GM15510 (cell line): ENCODE measurements around the gene FAM9A.

ENCODE experiments used
- POLR2A ChIP-seq: IDR thresholded peaks from 3 replicates; pipeline ENCODE4 v1.6.1; 2011; ENCODE audit warnings: borderline replicate concordance; ENCODE audit not compliant: insufficient read length; ENCODE audit errors: extremely low read depth

Gene FAM9A

GRCh38 chrX:8801041-8801599, at the start of gene FAM9A:
TSS of gene FAM9A (minus strand) at chrX:8801383. CDS start at chrX:8800171, 1,212 bp downstream.
- TF ChIP-seq POLR2A, result no peak

DNA sequence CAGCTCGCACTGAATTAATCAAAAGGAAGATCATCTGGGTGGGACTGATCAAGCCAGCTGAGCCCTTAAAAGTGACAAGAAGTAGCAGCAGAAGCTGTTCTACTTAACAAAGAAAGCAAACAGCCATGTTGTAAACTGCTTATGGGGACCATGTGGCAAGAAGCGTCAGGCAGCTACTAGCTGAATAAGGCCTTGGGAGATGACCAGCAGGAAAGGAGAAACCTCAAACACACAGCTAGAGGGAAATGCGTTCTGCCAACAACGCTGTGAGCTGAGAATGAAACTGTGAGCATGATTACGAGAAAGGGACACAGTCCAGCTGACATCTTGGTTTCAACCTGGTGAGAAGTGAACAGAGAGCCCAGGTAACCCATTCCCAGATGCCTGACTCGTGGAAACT, 49.3 kb upstream of the FAM9A start:
- no peak for TF ChIP-seq POLR2A

DNA sequence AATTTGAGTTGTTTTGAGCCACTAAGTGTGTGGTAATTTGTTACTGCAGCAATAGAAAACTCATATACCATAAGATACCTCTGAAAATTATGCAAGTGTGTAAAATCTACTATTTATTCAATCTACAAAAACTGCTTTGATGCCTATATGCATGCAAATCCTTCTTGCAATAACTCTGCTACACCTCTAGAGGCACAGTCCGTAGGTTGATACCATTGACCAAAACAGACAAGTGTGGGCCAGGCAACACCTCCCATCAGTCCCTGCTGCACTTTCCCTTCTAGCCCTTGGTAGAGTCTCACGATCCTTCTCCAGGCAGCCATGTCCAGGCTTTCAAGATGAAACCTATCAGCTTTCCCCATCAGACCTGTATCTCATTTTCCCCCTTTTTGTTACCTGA, 48.8 kb upstream of the FAM9A start:
- no peak for TF ChIP-seq POLR2A

GRCh38 chrX:8849458-8849857, 48.3 kb upstream of the FAM9A start:
- no peak for TF ChIP-seq POLR2A

DNA sequence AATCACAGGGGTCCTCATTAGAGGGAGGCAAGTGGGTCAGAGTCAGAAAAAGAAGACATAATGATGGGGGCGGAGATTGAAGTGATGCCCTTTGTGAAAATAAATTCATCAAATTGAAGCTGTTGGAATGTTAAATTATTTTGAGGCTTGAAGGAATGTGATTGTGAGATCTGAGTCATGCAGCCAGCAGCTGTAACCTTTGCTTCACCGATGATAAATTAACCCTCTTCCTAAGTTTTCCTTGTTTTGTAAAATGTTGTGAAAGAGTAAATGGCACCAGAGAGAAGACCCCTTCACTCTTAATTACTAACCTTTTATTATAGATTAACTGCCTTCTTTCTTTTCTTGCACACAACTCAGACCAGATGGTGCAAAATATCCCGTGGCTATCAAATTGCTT, 47.7 kb upstream of the FAM9A start:
- TF ChIP-seq POLR2A, result no peak

GRCh38 chrX:8848441-8848840, 47.3 kb upstream of the FAM9A start:
- no peak for TF ChIP-seq POLR2A

- no peak for TF ChIP-seq POLR2A
Observed at GRCh38 chrX:8847360-8847759, 46.2 kb upstream of the FAM9A start.

DNA sequence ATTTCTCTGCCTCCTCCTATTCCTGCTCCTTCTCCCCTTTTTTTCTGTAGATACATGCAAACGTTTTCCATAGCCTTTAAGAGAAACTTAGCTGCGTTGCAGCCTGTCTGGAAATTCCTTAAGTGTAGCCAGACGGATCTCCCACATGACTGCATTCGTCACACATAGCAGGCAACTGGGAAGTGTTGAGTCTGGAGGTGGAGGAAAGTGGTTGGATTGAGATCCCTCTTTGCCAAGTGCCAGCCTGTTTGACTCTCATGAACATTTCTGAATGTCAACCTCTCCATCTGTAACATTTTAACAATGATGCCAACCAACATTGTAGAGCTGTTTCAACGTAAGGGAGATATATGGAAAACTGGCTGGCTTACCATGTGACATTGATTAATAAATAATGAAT, 45.1 kb upstream of the FAM9A start:
- no peak for TF ChIP-seq POLR2A

- TF ChIP-seq POLR2A, result no peak
Observed at GRCh38 chrX:8845469-8845868, 44.3 kb upstream of the FAM9A start.

DNA sequence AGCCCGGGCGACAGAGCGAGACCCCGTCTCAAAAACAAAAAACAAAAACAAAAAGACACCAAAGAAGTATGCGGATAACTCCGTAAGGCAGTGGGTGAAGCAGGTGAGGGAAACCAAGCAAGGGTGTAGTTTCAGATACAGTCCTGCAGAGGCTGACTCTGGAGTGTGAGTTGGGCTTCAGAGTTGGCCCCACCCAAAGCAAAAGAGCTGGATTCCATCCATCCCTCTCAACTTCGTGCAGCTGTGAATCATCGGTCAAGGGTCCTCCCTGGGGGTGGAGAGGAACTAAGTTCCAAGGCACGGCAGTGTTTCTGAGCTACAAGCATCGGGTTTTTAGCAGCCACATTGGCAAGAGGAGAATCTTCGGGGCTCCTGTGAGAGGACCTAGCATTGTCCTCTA, 43.9 kb upstream of the FAM9A start:
- TF ChIP-seq POLR2A, result no peak

- no peak for TF ChIP-seq POLR2A
Observed at GRCh38 chrX:8844157-8844556, 43.0 kb upstream of the FAM9A start.

GRCh38 chrX:8841911-8842310, 40.7 kb upstream of the FAM9A start:
- no peak for TF ChIP-seq POLR2A

- no peak for TF ChIP-seq POLR2A
Observed at GRCh38 chrX:8834392-8834791, 33.2 kb upstream of the FAM9A start.

GRCh38 chrX:8832582-8833378, 31.6 kb upstream of the FAM9A start:
- TF ChIP-seq POLR2A, result no peak

- no peak for TF ChIP-seq POLR2A
Observed at GRCh38 chrX:8823698-8824097, 22.5 kb upstream of the FAM9A start.

GRCh38 chrX:8822002-8822401, 20.8 kb upstream of the FAM9A start:
- TF ChIP-seq POLR2A, result no peak

- TF ChIP-seq POLR2A, result no peak
Observed at GRCh38 chrX:8820910-8821527, 19.8 kb upstream of the FAM9A start.

- TF ChIP-seq POLR2A, result no peak
Observed at GRCh38 chrX:8815460-8816065, 14.4 kb upstream of the FAM9A start.
